ENCODE data around the gene LARGE1. TPM values are rescaled to one million over a fixed set of nuclear protein-coding genes. Genes with fewer than 3 reads are reported as not detected.

LARGE1 gene
- total RNA-seq, 4 donors from 2014 or later: 78.1 to 156 (median 104) TPM

GRCh38 chr22:33362702-33363101 is 557.6 kb downstream of the LARGE1 start:
- Histone ChIP-seq H3K27me3 (no peaks in the 10 kb centered on the region), H3K27ac (no peak overlapping the region), H3K4me3 (no peak overlapping the region), H3K36me3 (no peaks in the 10 kb centered on the region), H3K9me3 (no peaks in the 10 kb centered on the region), H3K4me1 (no peaks in the 10 kb centered on the region)
- TF ChIP-seq CTCF (IDR thresholded peaks at IDR 0.05) (no peak), POLR2A (IDR thresholded peaks at IDR 0.05) (no peak)
- no peak for DNase-seq

- no peak overlapping the region for H3K4me3 ChIP-seq
- no peak for DNase-seq
- H3K27ac ChIP-seq: no peak overlapping the region
- TF ChIP-seq CTCF (IDR thresholded peaks at IDR 0.05) (no peak), POLR2A (IDR thresholded peaks at IDR 0.05) (no peak)
- no peaks in the 10 kb centered on the region for H3K36me3 ChIP-seq
- no peaks in the 10 kb centered on the region for H3K9me3 ChIP-seq
- H3K4me1 ChIP-seq: no peaks in the 10 kb centered on the region
- no peaks in the 10 kb centered on the region for H3K27me3 ChIP-seq
These were observed 558.7 kb downstream of the LARGE1 start for GRCh38 chr22:33361581-33361980.

DNA sequence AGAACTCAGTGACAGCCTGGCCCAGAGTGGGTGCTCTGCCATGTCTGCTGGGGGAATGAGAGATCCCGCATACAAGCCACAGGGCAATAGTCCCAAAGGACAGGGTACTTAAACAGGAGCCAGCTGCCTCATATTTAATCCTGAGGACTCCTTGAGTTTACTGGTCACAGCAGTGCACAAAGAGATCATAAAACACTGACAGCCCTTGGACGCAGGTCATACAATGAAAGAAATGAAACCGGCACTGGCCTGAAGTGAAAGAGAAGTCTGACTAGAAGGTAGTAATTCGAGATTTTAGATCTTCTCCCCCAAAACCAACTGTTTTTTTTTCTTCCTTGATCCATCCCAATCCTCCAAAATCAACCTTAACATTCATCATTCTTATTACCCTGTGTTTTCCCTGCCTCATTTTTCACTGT is 562.3 kb downstream of the LARGE1 start:
- TF ChIP-seq CTCF (IDR thresholded peaks at IDR 0.05): no peak
- no peak for DNase-seq
- no peaks in the 10 kb centered on the region for H3K36me3 ChIP-seq
- no peak overlapping the region for H3K4me3 ChIP-seq
- H3K27me3 ChIP-seq: no peaks in the 10 kb centered on the region
- no peaks in the 10 kb centered on the region for H3K4me1 ChIP-seq
- no peaks in the 10 kb centered on the region for H3K9me3 ChIP-seq
- no peak overlapping the region for H3K27ac ChIP-seq

DNA sequence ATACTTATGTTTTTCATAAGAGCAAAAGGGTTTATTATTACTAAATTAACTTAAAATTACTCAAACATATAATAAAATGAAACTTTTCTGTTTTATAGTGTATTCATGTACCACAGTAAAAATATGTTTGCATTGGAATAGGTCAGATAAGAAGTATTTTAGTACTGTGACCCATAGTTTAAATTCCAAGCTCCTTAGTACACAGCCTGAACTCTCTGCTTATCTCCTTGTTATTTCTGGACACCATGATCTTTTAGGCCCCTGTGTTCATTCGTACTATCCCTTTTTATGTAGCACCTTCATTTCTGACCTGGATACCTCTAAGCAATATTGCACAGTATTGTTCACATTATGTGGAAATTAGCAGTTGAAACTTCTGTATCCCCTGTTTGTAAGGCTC is 565.3 kb downstream of the LARGE1 start:
- H3K9me3 ChIP-seq: no peaks in the 10 kb centered on the region
- H3K36me3 ChIP-seq: peaks cover 0 to 3% (median 0%) of the 10 kb centered on the region in 3 donors
- no peak for DNase-seq
- no peak for TF ChIP-seq CTCF (IDR thresholded peaks at IDR 0.05)
- TF ChIP-seq POLR2A (IDR thresholded peaks at IDR 0.05): no peak
- H3K27ac ChIP-seq: no peak overlapping the region
- H3K4me3 ChIP-seq: no peak overlapping the region
- H3K4me1 ChIP-seq: no peaks in the 10 kb centered on the region
- no peaks in the 10 kb centered on the region for H3K27me3 ChIP-seq

- no peak overlapping the region for H3K27ac ChIP-seq
- H3K4me1 ChIP-seq: no peaks in the 10 kb centered on the region
- no peak for TF ChIP-seq POLR2A (IDR thresholded peaks at IDR 0.05)
- TF ChIP-seq CTCF (IDR thresholded peaks at IDR 0.05): no peak
- no peaks in the 10 kb centered on the region for H3K9me3 ChIP-seq
- H3K27me3 ChIP-seq: no peaks in the 10 kb centered on the region
- peaks cover 0 to 3% (median 0%) of the 10 kb centered on the region in 3 donors for H3K36me3 ChIP-seq
- DNase-seq: no peak
- no peak overlapping the region for H3K4me3 ChIP-seq
These were observed 566.8 kb downstream of the LARGE1 start for GRCh38 chr22:33353502-33353901.

DNA sequence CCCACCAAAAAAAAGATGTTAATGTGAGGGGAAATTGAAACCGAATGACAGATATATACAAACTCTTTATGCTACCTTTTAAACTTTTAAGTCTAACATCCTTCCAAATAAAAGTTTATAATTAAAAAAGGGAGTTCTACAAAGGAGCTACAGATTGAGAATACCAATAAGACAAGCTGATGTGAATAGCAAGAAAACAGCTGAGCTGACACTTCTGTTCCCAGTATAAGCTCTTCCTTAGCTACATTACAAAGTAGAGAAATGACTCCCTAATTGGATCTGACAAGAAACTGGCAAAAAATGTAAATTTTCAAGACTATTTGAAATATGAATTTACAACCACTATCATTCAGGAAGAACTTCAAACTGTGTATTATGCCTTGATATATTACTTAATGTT is 567.5 kb downstream of the LARGE1 start:
- TF ChIP-seq CTCF (IDR thresholded peaks at IDR 0.05): no peak
- no peak for TF ChIP-seq POLR2A (IDR thresholded peaks at IDR 0.05)
- H3K27ac ChIP-seq: no peak overlapping the region
- H3K4me1 ChIP-seq: no peaks in the 10 kb centered on the region
- peaks cover 0 to 3% (median 0%) of the 10 kb centered on the region in 3 donors for H3K36me3 ChIP-seq
- no peak for DNase-seq
- no peaks in the 10 kb centered on the region for H3K9me3 ChIP-seq
- H3K27me3 ChIP-seq: no peaks in the 10 kb centered on the region
- H3K4me3 ChIP-seq: no peak overlapping the region

All from Peyer's patch (tissue), 4 donors.